Measurements from ENCODE around the gene MAPK14.
"Not testable (repeated sequence)": the region's sequence is repeated elsewhere in the genome, so short reads cannot be mapped to it uniquely, and the experiment has no call there.

Gene MAPK14

DNA sequence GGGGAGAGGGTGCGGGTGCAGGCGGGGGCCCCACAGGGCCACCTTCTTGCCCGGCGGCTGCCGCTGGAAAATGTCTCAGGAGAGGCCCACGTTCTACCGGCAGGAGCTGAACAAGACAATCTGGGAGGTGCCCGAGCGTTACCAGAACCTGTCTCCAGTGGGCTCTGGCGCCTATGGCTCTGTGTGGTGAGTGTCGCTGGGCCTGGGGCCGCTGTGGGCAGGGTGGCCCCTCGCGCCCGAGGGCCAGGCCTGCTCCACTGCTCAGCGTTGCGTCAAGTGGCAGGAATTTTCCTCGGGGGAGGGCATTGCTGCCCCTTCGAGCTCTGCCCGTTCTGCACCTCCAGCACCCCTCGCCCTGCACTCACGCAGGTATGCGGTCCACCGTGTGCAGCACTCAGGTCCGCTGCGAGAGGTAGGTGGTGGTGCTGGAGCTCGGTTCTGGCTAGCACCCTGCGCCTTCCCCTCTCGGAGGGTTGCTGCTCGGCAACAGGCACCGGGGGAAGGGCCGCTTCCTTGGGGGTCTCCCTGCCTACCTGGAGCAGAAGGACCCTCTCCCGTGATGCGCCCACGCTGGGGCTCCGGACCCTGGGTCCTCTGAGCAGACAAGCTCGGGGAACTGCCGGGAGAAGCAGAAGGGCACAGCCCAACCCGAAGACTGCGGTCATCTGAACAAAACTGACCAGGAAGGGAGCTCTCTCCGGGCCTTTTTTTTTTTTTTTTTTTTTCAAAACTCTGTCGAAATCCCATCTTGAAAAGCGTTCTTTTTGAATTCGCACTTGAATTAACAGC, 674 bp downstream of the MAPK14 start:
- FAIRE-seq (no peak), DNase-seq (ENCODE audit: insufficient read length, low spot score) (no peak)
- TF ChIP-seq, protein P1, sequence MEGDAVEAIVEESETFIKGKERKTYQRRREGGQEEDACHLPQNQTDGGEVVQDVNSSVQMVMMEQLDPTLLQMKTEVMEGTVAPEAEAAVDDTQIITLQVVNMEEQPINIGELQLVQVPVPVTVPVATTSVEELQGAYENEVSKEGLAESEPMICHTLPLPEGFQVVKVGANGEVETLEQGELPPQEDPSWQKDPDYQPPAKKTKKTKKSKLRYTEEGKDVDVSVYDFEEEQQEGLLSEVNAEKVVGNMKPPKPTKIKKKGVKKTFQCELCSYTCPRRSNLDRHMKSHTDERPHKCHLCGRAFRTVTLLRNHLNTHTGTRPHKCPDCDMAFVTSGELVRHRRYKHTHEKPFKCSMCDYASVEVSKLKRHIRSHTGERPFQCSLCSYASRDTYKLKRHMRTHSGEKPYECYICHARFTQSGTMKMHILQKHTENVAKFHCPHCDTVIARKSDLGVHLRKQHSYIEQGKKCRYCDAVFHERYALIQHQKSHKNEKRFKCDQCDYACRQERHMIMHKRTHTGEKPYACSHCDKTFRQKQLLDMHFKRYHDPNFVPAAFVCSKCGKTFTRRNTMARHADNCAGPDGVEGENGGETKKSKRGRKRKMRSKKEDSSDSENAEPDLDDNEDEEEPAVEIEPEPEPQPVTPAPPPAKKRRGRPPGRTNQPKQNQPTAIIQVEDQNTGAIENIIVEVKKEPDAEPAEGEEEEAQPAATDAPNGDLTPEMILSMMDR (IDR thresholded peaks at IDR 0.05; ENCODE audit: insufficient read depth, missing control alignments), result no peak

DNA sequence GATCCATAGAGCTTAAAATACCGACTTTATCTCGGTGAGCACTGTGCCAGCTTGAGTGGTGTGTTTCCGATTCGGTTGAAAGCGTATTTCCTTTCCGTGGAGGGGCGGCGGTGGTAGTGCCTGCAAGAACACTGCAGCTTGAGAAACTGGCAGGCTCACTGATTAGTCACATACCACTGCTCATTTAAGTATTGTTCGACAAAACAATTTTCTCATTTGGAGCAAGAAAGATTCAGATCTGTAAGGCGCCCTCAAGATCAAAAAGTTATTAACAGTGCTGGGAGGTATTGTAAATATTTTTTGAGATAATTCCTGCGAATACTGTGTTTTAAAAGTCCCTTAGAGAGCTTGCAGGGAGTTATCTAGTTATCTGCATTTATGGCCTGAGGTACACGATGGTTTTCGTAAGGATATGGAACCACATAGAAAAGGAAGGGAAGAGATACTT, 1.3 kb downstream of the MAPK14 start:
- FAIRE-seq (no peak), DNase-seq (ENCODE audit: insufficient read length, low spot score) (no peak)
- TF ChIP-seq, protein P1 (IDR thresholded peaks at IDR 0.05; ENCODE audit: insufficient read depth, missing control alignments), result no peak

- TF ChIP-seq, protein P1 (IDR thresholded peaks at IDR 0.05; ENCODE audit: insufficient read depth, missing control alignments), result no peak
- FAIRE-seq (no peak), DNase-seq (ENCODE audit: insufficient read length, low spot score) (no peak)
Measured at GRCh38 chr6:36029464-36029863, 1.9 kb downstream of the MAPK14 start.

DNA sequence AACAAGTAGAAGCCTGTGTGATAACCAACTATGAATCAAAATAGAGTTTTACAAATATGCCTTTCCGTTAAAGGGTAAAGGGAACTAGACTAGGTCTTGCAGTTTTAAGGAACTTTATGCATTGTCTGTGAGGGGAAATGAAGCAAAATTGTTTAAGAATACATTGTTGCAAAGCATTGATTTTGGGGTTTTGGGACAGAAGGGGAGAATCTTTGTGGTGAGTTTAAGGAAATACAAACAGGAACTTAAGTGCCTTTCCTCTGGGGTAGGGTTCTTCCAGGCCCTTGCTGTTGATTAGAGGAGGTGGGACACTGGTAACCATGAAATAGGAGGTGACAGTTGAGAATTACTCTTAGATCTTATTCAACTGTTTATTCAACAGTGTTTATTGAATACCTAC, 4.7 kb downstream of the MAPK14 start:
- no peak for DNase-seq (ENCODE audit: insufficient read length, low spot score)
- TF ChIP-seq, protein P1 (IDR thresholded peaks at IDR 0.05; ENCODE audit: insufficient read depth, missing control alignments), result no peak
- FAIRE-seq, result no peak

DNA sequence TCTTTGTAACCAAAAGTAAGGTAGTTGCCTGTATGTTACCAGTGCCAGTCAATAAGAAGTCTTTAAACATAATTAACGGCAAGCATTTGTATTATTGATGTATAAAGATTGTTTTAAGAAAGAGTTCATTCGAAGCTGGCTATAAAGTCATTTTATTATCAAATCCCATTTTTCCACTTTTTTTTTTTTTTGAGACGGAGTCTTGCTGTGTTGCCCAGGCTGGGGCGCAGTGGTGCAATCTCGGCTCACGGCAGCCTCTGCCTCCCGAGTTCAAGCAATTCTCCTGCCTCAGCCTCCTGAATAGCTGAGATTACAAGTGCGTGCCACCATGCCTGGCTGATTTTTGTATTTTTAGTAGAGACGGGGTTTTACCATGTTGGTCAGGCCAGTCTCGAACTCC, 5.5 kb downstream of the MAPK14 start:
- not testable (repeated sequence) for FAIRE-seq; DNase-seq (ENCODE audit: insufficient read length, low spot score)

DNA sequence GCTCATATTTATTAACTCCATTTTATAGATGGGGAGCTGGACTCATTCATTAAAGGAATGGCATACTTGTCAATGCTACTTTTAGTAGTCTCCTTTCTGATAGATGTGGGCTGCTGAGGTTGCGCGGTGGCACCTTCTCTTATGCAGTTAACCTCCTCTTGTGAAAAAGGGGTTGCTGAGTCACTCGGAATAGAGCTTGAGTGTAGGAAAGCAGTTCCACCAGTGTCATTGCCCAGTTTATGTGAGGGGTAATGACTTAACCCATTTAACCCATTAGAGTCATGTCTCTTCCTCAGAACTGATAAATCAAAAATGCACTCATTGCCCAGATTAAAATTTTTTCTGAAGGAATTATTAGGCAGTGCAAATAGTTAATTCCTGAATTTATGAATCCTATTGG, 6.3 kb downstream of the MAPK14 start:
- TF ChIP-seq, protein P1 (IDR thresholded peaks at IDR 0.05; ENCODE audit: insufficient read depth, missing control alignments), result no peak
- DNase-seq (ENCODE audit: insufficient read length, low spot score), result no peak
- FAIRE-seq, result no peak

- DNase-seq (ENCODE audit: insufficient read length, low spot score) (no peak), FAIRE-seq (no peak)
- TF ChIP-seq, protein P1 (IDR thresholded peaks at IDR 0.05; ENCODE audit: insufficient read depth, missing control alignments), result no peak
Measured at GRCh38 chr6:36034441-36034840, 6.8 kb downstream of the MAPK14 start.
